ENCODE measurements around the gene KLHL24.
"Not testable (repeated sequence)": the region's sequence is repeated elsewhere in the genome, so short reads cannot be mapped to it uniquely, and the experiment has no call there.

The KLHL24 gene

GRCh38 chr3:183636221-183637105 is 1.0 kb downstream of the KLHL24 start:
- DNase-seq = peak; percentile 98

GRCh38 chr3:183637106-183637486 is 1.7 kb downstream of the KLHL24 start:
- no peak for DNase-seq

- DNase-seq = not testable (repeated sequence)
Observed at GRCh38 chr3:183637633-183638032, 2.2 kb downstream of the KLHL24 start.

GRCh38 chr3:183638101-183638852 is 2.9 kb downstream of the KLHL24 start:
- no peak for DNase-seq

- not testable (repeated sequence) for DNase-seq
Observed at GRCh38 chr3:183640635-183641034, 5.2 kb downstream of the KLHL24 start.

GRCh38 chr3:183641882-183642281 is 6.5 kb downstream of the KLHL24 start:
- DNase-seq = no peak

GRCh38 chr3:183644244-183644643 is 8.8 kb downstream of the KLHL24 start:
- DNase-seq = no peak

- no peak for DNase-seq
Observed at GRCh38 chr3:183645254-183645653, 9.8 kb downstream of the KLHL24 start.

- DNase-seq = no peak
Observed at GRCh38 chr3:183650554-183650953, 15.1 kb downstream of the KLHL24 start.

- no peak for DNase-seq
Observed at GRCh38 chr3:183653209-183654064, 18.0 kb downstream of the KLHL24 start.

- no peak for DNase-seq
Observed at GRCh38 chr3:183654727-183655126, 19.3 kb downstream of the KLHL24 start.

- no peak for DNase-seq
Observed at GRCh38 chr3:183662099-183662498, 26.7 kb downstream of the KLHL24 start.

- no peak for DNase-seq
Observed at GRCh38 chr3:183664913-183665381, 29.5 kb downstream of the KLHL24 start.

GRCh38 chr3:183680061-183680460 is 44.6 kb downstream of the KLHL24 start:
- no peak for DNase-seq

GRCh38 chr3:183687705-183688104 is 52.3 kb downstream of the KLHL24 start:
- DNase-seq = no peak

GRCh38 chr3:183688874-183689273 is 53.5 kb downstream of the KLHL24 start:
- no peak for DNase-seq

GRCh38 chr3:183689621-183690020 is 54.2 kb downstream of the KLHL24 start:
- DNase-seq = not testable (repeated sequence)

- no peak for DNase-seq
Observed at GRCh38 chr3:183690402-183690995, 55.1 kb downstream of the KLHL24 start.

- peak; percentile 79 for DNase-seq
Observed at GRCh38 chr3:183692436-183692835, 57.0 kb downstream of the KLHL24 start.

- DNase-seq = no peak
Observed at GRCh38 chr3:183695569-183696364, 60.3 kb downstream of the KLHL24 start.

GRCh38 chr3:183697123-183697609 is 61.7 kb downstream of the KLHL24 start:
- DNase-seq = no peak

Measured in islet precursor cell (in vitro differentiated cells).